GM18519 (cell line): ENCODE results near the gene THSD7B.
A peak's percentile ranks its signal among the peaks of the same experiment; 100 is the strongest.

Source experiments
- ATAC-seq: cut with Tn5 transposase; IDR thresholded peaks from one replicate; pipeline ENCODE4 v1.9.1; 2021; ENCODE audit warnings: mild to moderate bottlenecking, moderate library complexity; ENCODE audit not compliant: unreplicated experiment, low FRiP score

Gene THSD7B

DNA sequence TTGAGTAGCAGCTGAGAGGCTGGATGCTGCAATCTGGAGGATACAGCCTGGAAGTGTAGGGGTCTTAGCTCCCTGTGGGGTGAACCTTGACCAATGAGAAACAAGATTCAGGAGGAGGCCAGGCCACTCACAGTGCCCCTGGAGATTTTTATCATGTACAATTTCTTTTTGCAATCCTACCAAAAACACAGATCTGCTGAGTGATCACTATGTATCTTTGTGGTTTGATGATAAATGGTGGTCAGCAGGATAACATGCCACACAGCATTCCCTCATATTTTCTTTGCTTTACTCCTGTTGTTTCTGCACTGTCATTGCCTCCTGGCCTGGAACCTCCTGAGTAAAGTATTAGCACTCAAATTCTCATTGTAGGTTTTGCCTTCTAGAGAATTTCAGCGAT is 357.9 kb downstream of the THSD7B start:
- no peak for ATAC-seq

DNA sequence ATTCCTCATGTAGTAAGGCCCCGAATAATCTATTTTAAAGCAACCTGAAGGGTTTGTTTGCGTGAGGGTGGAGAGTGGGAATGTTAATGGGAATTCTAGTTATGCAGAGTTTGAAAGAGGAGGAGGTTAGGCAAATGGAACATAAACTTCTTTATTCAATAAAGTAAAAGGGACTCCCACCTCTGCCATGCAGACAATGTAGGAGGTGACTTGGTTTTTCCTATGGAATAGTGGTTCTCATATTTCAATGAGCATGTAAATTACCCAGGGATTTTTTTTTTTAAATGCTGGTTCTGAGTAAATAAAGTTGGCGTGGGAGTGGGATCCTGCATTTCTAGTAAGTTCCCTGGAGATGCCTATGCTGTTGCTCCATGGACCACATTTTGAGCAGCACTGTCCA is 367.9 kb downstream of the THSD7B start:
- no peak for ATAC-seq

DNA sequence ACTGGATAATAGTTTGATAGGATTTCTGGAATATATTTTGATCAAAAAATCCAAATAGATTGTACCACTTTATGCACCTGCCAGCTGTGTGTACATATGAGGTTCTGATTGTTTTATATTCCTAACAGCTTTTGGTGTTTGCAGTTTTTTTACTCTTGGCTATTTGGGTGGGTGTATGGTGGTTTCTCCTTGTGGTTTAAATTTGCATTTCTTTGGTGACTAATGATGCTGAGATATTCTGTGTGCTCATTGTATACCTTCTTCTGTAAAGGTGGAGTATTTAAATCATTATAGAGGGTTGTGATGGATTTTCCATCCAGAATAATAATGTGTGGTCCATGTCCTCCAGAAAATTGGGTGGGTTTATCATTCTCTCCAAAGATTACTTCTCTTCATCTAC is 372.9 kb downstream of the THSD7B start:
- ATAC-seq, result no peak

GRCh38 chr2:137151731-137152130 is 386.4 kb downstream of the THSD7B start:
- no peak for ATAC-seq

DNA sequence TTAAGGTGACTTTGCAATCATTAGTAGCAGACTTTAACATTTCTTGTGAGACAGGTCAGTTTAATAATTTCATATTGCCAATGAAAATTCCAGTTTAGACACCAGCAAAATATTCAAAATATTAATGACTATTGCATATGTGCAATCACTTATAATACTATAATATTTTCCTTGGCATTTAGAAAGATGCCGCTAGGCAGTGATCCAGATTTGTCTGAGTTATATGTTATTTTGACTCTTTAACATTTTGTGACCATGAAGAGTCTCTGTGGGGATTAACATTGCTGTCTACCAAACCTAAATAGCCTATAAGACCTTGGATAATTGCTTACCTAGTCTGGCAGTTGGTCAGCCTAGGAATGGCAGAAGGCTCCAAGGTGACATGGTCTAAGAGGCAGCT is 389.6 kb downstream of the THSD7B start:
- ATAC-seq, result no peak

DNA sequence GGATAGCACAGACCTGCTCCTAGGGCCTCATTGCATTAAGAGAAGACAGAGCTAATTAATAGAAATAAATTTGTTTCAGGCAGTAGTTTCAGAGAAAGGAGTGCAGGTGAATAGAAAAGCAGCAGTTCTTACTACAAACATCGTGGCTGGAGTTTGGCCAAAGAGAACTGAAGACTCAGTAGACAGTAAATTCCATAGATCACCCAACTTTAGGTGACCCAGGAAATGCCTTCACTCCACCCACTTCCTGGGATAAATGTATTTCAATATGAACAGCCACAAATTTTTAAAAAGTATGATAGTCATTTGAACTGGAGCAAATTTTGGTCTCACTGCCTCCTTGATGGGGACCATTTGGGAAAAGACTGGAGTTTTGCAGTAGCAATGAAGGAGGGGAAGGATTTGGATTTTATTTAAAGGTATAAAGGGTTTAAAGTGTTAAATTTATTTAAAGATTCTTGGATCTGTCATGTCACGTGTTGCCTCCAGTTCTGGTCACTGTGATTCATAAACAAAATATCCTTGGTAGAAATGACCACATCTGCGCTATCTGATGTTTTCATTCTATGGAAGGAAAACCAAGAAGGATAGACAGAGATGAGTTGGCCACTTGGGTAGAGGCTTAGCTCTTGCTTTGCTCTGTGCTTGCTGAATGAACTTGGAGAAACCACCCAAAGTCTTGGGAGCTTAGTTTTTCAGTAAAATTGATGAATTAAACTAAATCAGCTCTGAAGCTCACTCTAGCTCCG is 390.2 kb downstream of the THSD7B start:
- no peak for ATAC-seq

DNA sequence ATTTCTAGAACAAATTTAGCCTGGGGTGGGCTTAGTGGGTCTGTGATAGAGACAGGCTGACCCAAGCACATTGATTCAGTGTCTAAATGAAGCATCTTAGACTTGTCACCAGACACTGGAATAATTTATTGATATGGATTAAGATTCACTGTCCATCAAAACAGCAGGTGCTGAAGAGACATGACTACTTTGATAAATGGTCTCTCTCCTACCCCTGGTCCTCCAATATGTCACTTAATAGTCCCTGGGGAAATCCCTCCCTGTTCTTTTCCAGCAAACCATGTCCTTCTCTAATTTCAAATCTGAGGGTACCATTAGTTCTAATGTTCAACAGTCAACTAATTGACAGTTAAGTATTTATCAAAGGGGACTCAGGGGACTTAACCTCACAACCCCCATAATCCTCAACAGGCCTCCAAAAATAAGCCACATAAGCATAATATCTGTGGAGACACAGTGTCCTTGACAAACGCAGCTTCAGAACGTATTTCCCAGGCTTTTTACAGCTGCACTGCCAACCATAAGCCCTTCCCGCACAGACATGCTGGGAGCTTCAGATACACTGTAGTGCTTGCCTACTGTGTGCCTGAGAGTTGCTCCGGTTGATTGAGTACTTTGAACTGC is 391.0 kb downstream of the THSD7B start:
- ATAC-seq, result no peak

DNA sequence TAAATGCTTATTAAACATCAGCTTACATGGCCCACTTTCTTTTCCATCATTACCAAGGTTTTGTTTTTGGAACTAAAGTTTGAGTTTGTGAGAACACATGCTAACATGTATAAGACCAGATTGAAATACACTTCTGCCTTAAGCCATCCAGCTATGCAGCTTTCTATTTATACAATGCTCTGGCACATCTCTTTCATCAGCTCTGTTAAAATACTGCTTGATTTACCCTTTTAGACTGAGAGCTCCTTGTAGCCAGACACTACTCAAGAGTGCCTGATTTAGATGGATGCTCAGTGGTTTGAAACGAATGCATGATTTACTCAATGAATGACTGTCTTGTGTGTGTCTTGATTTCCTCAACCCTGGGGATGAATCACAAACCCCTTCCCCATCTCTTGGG is 392.5 kb downstream of the THSD7B start:
- ATAC-seq, result no peak

DNA sequence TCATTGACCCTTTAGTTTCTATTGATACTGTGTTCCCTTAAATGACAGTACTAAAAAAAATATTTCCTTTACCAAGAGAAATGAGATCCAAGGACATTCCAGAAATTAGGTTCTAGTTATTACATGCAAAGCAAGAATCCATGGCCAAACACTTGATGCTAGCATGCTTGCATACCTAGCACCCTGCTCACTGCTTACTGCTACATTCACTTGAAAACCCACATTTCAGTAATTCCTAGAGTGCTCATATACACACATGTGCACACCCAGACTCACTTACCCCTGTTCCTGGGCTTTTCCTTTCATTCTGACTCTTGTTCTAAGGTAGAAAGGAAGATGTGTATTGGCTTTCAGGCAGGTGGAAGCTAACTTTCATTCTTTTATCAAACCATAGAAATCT is 395.9 kb downstream of the THSD7B start:
- no peak for ATAC-seq

- ATAC-seq, result no peak
Measured at GRCh38 chr2:137165968-137166367, 400.6 kb downstream of the THSD7B start.

DNA sequence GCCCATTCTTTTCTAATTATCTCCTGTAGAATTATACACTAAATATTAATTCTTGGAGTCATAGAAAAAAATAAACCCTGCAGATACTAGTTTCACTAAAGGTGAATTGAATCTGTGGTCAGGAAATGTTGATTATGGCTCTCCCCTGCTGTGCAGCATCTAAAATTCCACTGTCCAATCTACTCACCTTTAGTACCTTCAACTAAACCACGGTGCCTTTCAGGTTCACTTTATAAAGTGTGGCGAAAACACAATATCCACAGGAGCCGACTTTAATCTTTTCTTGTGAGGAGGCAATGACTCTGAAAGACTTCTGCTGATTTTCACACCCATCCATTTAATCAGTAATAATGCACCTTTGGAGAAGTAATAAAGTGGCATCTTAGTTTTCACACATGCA is 402.3 kb downstream of the THSD7B start:
- ATAC-seq, result no peak

DNA sequence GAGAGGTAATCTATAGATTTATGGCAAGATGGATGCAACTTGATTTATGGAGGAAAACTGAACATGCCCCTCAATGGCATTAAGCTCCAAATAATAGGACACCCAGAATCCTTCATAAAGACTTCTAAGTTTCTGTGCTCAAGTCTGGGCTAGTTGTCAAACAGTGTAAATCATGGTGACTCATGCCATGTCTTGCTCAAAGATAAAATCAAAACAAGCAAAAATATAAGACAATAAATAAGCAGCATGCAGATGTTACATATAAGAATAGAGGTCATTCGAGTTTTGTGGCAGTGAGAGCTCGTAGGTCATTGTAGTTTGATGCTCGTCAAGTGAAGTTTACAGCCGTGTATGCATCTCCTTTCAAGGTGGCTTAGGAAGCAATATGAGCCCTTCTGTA is 403.2 kb downstream of the THSD7B start:
- ATAC-seq, result no peak

GRCh38 chr2:137172162-137172561 is 406.8 kb downstream of the THSD7B start:
- ATAC-seq, result no peak

DNA sequence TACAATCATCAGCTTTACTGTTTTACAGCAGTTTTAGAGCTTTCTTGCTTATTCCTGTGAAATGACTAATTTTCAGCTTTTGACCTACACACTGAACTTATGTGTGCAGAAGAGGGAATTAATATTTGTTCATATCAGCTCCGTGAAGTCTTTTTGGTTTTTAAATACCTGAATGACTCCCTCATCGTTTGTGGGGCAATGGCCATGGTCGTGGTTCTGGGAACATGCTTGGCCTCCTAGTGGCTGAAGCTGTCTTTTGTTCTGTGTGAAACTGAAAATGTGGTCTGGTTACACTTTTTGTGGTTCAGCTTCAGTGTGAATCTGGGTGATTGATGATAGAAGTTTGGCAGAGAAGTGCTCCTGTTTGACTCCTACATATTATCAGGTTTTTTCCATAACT is 408.1 kb downstream of the THSD7B start:
- peak; percentile 91 for ATAC-seq

DNA sequence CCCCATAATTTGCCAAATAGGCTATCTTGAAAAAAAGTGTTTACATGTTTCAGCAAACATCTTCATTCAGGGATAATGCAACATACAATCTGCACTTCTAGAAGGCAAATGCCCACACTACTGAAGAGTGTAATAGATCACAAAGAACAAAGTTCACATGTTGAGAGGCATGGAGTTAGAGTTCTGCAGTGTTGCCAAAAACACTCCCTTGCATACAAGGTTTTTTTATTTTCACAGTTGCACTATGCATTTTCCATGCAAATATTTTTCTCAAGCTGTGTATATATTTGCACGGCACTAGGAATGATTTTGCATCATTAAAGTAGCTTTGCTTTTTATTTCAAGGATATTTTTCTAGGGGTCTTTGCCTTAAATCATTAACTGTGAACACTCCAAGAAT is 409.9 kb downstream of the THSD7B start:
- no peak for ATAC-seq

DNA sequence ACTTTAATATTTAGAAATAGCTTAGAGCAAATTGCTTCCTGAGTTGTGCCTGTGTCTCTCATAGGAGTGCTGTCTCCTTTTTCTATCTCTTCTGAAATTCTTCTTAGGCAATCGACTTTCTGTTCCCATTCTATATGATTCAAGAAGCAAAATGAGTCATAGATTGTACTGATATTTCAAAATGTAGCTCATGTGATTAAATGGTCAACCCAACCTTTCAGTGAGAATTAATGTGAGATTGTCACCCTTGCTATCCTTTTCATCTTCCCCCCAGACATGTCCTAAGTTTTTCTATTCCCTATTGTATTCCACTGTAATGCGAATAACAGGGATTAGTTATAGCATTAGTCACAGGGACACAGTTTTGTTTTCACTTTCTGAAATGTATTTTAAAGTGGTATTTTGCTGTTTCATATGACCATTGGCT is 413.6 kb downstream of the THSD7B start:
- ATAC-seq, result no peak

DNA sequence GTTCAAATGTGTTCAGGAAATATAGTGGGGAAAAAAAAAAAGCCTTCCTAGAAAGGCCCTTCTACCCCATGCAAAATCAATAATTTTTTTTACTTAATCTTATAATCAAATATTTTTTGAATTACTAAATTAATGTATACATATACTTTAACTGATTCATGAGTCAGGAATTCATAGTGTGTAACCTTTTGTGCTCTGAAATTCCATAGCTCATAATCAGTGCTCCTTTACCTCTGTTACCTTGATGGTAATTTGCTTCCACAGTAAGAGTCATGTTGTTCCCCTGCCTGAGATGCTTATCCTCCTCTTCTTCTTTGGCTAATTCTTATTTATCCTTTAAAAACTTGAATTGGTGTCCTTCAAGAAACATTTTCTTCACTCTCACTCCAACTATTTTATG is 414.2 kb downstream of the THSD7B start:
- no peak for ATAC-seq

DNA sequence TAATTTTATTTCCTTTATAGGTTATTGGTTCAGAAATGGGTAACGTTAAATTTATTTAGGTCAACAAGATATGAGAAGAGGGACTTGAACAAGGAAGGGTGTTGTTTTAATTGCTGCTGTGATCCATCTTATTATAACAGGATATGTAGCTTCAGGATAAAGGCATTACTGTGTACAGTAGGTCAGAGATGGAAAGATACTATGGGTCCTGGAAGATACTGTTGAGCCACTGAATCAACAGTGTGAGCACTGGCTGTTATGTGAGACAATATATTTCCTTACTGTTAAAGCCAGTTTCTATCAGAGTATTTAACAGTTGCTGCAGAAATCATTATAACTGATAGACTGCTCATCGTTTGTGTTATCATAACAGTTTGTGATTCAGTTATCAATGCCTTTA is 414.7 kb downstream of the THSD7B start:
- no peak for ATAC-seq

GRCh38 chr2:137181370-137181769 is 416.0 kb downstream of the THSD7B start:
- no peak for ATAC-seq

DNA sequence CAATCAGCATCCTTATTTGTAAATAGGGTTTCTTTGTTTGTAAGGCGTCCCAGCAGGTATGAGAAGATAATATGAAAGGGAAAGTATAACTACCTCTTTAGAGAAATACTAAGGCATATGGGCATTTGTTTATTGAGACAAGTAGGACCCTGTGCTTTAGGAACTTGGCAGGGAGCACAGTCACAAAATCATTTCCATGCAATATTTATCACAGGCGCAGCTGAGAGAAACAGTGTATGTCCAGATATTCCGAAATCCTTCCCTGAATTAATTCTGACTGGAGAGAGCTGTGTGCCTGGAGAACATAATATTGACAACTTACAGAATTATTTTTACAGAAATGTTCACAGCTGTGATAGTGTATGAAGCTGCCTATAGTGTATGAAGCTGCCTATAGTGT is 416.7 kb downstream of the THSD7B start:
- no peak for ATAC-seq

DNA sequence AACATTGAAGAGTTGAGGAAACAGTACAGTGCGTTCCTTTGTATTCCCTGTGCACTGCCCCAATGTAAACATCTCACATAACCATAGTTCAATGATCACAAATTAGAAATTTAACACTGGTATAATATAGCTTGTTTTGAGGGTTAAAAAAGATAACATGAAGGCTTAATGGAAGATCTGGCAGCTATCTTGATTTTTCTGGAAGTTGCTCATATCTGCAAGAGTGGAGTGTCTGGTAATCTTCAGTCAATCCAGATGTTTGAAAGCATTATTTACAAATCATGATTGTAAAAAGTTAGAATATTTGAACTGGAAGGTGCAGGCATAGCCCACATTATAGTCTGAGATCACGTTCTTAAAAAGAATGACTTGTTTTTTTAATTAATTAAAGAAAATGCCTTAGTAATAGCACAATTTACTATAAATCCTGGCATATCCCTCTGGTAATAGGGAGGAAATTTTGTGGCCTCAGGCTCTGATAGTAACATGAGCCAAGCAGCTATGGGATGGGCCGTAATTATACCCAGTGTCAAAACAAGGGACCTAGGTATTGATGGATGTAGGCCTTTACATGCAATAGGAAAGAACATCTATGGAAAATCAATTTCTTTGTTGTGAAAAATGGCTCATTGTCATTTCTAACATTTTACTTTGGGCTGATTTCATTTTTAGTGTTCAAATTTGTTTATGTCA is 418.0 kb downstream of the THSD7B start:
- ATAC-seq, result no peak
